ENCODE data around the gene STAT5A.
"Not testable (repeated sequence)": the region's sequence is repeated elsewhere in the genome, so short reads cannot be mapped to it uniquely, and the experiment has no call there.

The STAT5A gene

DNA sequence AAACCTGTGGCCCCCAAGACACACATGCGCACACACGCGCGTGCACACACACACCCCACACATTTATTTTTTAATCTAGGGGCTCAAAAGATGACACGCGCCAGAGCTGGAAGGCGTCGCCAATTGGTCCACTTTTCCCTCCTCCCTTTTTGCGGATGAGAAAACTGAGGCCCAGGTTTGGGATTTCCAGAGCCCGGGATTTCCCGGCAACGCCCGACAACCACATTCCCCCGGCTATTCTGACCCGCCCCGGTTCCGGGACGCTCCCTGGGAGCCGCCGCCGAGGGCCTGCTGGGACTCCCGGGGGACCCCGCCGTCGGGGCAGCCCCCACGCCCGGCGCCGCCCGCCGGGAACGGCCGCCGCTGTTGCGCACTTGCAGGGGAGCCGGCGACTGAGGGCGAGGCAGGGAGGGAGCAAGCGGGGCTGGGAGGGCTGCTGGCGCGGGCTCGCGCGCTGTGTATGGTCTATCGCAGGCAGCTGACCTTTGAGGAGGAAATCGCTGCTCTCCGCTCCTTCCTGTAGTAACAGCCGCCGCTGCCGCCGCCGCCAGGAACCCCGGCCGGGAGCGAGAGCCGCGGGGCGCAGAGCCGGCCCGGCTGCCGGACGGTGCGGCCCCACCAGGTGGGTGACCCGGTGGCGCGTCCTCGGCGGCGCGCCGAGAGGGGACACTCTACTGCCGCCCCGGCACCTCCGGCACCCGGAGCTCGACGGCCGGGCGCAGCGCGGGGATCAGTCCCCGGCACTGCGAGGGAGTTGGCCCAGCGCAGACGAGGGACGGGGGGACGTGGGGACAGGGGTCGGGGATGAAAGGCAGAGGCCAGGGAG, at the start of gene STAT5A:
Gene STAT5A (plus strand): TSS at position 522 of the 826 bp plus-strand sequence. CDS start 914 bp downstream, outside the sequence.
- DNase-seq, result peak; percentile 14

DNA sequence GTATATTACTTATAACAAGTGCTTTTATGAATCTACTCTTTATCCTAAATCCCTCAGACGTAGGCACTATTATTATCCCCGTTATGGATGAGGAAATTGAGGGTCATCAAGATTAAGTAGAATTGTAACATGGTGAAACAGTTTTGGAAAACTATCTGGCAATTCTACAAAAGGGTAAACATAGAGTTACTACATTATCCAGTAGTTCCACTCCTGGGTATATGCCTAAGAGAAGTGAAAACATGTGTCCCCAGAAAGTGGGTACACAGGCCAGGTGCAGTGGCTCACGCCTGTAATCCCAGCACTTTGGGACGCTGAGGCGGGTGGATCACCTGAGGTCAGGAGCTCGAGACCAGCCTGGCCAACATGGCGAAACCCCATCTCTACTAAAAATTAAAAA, 48.7 kb upstream of the STAT5A start:
- DNase-seq, result not testable (repeated sequence)

DNA sequence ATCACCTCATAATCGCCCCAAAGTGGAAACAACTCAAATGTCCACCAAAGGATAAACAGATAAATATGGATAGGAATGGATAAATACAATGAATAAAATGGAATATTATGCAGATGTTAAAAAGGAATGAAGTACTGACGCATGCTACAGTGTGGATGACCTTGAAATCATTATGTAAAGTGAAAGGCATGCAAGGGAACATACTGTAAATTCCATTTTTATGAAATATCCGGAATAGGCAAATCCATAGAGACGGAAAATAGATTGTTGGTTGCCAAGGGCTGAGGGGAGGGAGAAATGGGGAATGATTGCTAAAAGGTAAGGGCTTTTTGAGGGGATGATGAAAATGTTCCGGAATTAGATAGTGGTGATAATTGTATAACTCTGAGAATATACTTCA, 48.1 kb upstream of the STAT5A start:
- DNase-seq, result no peak

DNA sequence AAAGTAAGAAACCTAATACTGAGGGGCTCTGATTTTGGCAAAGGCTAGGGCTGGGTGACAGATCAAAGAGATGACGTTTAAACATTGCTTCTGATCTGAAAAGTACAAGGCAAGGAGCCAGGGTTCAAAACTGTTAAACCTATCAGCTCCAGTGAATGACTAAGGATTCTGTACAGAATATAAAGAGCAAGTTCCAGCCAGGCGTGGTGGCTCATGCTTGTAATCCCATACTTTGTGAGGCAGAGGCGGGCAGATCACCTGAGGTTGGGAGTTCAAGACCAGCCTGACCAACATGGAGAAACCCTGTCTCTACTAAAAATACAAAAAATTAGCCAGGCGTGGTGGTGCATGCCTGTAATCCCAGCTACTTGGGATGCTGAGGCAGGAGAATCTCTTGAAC, 47.4 kb upstream of the STAT5A start:
- DNase-seq, result not testable (repeated sequence)

DNA sequence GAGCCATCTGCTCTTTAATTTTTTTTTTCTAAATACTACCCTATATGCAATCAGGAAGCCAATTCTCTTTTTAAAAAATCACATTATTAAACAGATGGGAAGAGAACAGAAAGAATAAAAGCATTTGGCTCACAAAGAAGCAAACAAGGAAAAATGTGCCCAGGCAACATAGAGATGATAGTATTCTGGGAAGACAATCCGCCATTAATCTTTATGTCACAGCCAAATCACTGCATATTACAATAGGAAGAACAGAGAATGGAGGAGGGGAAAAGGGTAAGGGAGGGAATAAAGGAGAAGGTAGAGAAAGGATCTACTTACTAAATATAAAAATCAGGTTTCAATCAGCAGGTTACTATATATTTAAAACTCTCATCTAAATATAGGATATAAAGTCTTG, 46.4 kb upstream of the STAT5A start:
- no peak for DNase-seq

DNA sequence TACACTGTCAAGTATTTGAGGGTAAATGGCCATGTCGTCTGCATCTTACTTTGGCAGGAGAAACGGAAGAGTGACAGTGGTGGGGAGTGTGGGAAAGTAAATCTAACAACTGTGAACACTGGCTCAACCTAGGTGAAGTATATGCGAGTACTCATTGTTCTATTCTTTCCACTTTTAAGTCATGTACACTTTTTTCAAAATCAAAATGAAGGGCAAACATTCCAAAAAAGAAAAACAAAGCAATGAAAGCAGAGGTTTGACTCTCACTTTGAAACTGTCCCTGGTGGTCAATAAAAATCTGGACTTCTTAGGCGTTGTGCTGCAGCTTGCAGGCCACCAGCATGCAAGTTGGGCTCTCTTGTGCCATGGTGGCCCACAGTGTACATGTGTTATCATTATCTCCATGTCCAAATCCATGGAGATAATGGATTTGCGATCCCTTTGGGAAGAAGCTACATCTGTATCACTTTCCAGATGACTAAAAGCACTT, 44.8 kb upstream of the STAT5A start:
- DNase-seq, result no peak

DNA sequence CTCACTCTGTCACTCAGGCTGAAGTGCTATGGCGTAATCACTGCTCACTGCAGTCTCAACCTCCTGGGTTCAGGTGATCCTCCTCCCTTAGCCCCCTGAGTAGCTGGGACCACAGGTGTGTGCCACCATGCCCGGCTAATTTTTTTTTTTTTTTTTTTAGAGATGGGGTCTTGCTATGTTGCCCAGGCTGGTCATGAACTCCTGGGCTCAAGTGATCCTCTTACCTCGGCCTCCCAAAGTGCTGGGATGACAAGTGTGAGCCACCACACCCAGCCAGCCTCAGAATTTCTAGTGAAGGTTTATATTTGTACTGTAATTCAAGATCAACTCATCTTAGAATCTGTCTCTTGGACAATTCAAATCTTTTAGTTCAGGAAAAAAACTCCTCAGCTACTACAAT, 44.2 kb upstream of the STAT5A start:
- DNase-seq, result not testable (repeated sequence)

DNA sequence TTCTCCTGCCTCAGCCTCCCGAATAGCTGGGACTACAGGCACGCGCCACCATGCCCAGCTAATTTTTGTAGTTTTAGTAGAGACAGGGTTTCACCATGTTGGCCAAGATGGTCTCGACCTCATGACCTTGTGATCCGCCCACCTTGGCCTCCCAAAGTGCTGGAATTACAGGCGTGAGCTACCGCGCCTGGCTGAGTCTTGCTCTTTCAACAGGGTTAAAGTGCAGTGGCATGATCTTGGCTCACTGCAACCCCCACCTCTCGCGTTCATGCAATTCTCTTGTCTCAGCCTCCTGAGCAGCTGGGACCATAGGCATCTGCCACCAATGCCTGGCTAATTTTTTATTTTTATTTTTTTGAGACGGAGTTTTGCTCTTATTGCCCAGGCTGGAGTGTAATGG, 43.1 kb upstream of the STAT5A start:
- DNase-seq, result not testable (repeated sequence)

DNA sequence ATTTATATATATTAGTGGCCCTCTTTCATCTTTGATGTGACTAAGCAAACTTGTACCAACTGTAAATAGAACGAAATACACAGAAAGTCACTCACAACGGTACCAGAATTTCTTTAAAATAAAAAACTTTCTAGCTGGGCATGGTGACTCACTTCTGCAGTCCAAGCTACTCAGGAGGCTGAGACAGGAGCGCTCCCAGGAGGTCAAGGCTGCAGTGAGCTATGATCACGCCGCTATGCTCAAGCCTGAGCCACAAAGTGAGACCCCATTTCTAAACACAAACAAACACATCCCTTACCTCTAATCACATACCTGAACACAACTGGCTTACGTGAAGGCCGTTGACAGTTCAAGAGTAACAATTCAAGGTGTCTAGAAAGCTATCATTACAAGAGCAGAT, 41.8 kb upstream of the STAT5A start:
- no peak for DNase-seq

DNA sequence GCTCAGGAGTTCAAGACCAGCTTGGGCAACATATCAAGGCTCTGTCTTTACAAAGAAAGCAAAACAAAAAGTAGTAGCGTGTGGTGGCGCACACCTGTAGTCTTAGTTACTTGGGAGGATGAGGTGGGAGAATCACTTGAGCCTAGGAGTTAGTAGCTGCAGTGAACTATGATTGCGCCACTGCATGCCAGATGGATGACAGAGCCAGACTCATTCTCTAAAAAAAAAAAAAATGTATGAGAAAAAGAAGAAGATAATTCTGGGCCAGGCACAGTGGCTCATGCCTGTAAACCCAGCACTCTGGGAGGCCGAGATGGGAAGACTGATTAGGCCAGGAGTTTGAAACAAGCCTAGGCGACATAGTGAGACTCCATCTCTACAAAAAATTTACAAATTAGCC, 40.6 kb upstream of the STAT5A start:
- peak; percentile 4 for DNase-seq

DNA sequence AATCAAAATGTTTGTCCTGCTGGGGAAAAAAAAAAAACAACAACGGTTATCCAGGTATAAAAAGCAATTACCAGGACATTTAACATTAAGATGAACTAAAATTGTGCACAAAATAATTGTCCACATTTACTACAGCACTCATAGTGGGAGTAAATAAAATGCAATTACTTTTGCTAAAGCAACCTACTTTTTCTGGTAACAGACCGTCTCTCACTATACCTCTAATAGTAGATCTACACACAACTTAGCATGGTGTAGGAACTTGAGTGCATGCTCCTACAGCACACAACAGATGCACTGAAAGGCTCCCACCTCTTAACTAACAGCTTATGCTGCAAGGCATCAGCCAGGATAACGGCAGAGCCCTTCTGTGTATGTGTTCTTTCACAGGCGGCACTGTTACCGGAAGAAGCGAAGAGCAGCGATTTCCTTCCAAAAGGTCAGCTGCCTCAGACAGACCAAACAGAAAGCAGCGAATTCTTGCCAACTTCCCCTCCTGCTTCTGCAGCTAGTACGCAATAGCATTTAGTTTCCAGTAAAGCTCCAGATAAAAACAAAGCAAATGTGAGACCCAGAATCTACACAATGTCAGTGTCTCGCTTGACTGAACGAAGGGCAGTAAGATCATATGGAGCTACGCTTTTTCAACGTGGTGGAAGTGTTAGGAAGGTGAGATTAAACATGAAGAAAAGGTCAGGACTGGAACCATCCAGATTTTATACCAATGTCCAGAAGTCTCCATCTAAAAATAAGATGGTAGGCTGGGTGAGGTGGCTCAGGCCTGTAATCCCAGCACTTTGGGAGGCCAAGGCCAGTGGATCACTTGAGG, 39.7 kb upstream of the STAT5A start:
- no peak for DNase-seq

DNA sequence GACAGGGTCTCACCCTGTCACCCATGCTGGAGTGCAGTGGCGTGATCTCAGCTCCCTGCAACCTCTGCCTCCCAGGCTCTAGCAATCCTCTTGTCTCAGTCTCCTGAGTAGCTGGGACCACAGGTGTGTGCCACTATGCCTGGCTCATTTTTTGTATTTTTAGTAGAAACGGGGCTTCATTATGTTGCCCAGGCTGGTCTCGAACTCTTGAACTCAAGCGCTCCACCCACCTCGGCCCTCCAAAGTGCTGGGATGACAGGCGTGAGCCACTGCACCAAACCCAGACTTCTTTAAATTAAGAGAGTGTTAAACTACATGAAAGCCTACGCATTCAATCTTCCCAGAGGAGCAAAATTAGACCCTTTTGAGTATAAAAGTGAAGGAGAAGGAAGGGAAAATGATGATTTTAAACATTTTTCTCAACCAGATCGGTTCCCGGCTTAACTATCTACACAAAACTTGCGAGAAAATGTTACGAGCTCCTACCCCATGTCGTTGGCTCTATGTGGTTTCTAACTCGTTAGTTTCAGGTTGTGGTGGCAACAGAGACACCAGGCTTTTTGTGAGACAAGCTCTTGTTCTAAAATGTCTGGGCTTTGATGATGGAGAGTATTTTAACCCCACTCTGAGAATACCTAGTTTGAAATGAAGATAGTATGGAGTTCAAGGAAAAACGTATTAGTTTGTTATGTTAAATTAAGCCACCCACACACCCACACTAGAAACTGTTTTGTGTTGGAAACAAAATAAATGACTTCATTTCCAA, 38.4 kb upstream of the STAT5A start:
- DNase-seq, result no peak

DNA sequence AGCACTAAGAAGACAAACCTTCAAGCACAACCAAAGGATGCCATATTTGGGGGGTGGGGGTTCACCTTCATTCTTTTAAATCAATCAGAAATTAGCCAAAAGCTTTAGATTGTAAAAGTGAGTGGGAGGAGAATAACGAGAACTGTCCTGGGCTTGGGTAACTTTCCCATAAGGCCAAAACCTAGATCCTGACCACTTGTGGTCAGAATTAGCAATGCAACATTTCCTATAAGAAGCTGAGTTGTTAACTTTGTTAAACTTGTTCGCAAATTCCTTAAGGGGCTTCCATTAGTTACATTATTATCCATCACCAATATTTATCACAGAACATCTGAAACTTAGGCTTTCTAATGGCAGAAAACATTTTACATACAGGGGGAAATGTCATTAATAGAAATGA, 37.2 kb upstream of the STAT5A start:
- no peak for DNase-seq

DNA sequence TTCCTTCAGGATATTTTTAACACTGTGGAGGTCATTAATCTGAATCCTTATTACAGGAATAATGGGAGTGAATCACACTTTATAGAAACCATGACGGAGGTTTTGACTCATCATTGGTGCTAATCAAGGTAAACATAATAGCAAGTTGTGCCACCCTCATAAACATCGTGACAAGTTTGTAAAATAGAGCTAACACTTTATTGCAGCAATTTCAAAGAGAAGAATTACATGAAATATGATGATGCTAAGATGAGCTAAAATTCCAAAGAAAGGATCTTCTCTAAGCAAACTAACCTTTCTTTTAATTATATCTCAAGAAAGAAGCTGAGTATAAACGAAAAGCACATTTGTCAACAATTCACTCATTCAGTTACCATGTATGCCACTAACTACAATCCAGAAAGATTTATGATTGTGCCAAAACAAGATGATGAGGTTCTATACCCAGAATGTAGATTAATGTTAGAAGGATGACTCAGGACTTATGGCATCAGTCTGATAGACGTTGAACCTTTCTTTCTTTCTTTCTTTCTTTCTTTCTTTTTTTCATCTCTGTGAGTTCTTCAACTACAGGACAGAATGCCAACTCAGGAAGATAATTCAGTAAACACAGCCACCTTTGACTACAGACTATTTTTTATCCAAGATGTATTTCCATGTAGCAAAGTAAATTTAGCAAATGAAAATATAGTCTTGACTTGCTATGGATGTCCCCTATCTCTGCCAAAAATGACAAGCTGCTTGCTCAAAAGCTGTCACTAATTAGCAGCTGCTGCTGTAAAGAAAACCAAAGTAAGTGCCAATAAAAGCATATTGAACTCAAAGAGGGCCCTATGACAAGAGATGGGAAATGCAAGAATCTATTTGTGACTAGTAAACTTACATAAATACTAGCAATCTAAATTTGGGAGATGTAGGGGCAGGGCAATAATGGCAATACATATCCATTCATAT, 35.4 kb upstream of the STAT5A start:
- no peak for DNase-seq

DNA sequence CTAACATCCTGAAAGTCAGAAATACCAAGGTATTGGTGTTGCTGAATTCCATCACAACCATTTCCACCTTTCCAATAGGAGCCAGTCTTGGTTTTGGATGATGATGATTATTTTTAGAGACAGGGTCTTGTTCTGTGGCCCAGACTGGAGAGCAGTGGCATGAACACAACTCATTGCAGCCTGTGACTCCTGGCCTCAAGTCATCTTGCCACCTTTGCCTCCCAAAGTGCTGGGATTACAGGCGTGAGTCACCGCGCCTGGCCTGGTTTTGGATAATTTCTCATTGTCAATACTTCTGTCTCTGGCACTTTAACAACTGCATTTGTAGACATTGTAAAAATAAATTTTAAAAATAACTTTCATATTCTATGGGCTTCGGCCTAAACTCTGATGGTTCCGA, 34.7 kb upstream of the STAT5A start:
- no peak for DNase-seq

DNA sequence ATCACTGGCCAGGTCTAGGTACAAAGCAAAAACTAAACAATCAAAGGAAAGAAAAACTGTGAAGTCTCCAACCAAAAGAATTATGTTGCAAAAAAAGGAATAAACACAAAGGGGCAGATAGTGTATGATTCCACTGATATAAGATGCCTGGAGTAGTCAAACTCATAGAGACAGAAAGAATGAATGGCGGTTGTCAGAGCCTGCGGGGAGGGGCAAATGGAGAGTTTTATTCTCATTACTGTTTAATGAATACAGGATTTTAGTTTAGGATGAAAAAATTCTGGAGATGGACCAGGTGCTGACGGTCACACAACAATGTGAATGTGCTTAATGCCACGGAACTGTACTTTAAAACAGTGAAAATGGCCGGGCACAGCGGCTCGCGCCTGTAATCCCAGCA, 32.9 kb upstream of the STAT5A start:
- DNase-seq, result no peak

DNA sequence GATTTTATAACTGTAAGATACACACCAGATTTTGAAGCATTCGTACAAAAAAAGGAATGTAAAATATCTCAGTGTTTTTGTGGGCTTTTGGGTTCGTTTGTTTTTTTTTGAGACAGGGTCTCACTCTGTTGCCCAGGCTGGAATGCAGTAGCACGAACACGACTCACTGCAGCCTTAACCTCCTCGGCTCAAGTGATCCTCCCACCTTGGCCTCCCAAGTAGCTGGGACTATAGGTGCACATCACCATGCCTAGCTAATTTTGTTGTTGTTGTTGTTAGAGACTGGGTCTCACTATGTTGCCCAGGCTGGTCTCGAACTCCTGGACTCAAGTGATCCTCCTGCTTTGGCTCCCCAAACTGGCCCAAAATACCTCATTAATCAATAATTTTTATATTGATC, 28.0 kb upstream of the STAT5A start:
- DNase-seq, result no peak

DNA sequence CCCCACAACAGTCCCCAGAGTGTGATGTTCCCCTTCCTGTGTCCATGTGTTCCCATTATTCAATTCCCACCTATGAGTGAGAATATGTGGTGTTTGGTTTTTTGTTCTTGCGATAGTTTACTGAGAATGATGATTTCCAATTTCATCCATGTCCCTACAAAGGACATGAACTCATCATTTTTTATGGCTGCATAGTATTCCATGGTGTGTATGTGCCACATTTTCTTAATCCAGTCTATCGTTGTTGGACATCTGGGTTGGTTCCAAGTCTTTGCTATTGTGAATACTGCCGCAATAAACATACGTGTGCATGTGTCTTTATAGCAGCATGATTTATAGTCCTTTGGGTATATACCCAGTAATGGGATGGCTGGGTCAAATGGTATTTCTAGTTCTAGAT, 23.9 kb upstream of the STAT5A start:
- not testable (repeated sequence) for DNase-seq

DNA sequence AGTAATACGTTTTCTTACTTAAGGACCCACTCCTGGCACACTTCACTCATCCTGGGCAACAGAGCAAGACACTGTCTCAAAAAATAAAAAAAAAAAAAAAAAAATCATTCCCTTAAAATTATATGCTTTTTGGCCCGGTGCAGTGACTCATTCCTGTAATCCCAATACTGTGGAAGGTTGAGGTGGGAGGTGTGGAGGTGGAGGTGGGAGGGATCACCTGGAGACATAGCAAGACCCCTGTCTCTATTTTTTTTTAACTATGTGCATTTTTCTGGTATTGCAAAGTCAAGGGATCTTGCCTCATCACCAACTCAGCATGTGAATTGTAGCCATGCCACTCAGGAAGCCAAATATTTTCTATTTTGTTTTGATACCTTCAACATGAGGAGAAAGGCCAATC, 21.8 kb upstream of the STAT5A start:
- DNase-seq, result no peak

DNA sequence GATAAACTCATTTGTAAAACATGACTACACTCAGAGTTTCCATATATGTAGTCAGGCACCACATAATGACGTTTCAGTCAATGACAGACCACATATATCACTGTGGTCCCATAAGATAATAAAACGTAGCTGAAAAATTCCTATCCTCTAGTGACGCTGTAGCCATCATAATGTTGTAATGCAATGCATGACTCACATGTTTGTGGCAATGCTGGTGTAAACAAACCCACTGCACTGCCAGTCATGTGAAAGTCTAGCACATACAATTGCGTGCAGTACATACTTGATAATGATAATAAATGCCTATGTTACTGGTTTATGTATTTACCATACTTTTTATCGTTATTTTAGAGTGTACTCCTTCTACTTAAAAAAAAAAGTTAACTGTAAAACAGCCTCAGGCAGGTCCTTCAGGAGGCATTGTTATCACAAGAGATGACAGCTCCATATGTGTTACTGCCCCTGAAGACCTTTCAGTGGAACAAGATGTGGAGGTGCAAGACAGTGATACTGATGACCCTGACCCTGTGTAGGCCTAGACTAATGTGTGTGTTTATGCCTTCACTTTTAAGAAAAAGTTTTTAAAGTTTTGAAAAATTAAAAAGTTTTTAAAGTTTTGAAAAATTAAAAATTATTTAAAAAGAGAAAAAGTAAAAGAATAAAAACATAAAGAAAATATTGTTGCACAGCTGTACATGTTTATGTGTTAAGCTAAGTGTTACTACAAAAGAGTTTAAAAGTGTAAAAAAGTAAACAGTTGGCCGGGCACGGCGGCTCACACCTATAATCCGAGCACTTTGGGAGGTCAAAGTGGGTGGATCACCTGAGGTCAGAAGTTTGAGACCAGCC, 21.2 kb upstream of the STAT5A start:
- DNase-seq, result peak; percentile 60

DNA sequence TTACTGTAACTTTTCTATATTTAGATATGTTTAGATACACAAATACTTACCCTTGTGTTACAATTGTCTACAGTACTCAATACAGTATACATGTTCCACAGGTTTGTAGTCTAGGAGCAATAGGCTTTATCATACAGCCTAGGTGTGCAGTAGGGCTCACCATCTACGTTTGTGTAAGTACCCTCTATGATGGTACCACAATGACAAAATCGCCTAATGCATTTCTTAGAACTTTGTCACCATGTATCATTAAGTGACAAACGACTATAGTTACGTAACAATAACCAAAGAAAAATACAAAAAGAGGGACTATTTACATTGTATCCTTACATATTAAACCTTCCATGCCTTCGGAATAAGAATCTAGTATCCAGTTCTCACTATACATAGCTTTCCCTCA, 20.1 kb upstream of the STAT5A start:
- DNase-seq, result no peak
